Fibroblast of villous mesenchyme (primary cell): Measurements from ENCODE around the gene ASB2. TPM values are rescaled to one million over a fixed set of nuclear protein-coding genes. Genes with fewer than 3 reads are reported as not detected.

Experiments
- DNase-seq: peaks from one replicate; pipeline ENCODE4 v3.0.0-alpha.2; 2010; ENCODE audit warnings: low read depth
- H3K4me3 ChIP-seq: 2 replicates; pipeline ENCODE4 v1.5.1; 2011; ENCODE audit warnings: low read depth, mild to moderate bottlenecking, low read length
- total RNA-seq: library from RNA; depleted of rRNA; stranded (reverse); fragments of >200 nt; gene quantifications from 2 replicates; pipeline ENCODE4 v1.2.3, GENCODE V29; 2012
- TF ChIP-seq, protein P1 (sequence below): IDR thresholded peaks from 2 replicates; pipeline ENCODE4 v1.5.1; 2012; ENCODE audit warnings: low read depth, mild to moderate bottlenecking, low read length; ENCODE audit not compliant: insufficient read depth

ASB2 gene, protein sequence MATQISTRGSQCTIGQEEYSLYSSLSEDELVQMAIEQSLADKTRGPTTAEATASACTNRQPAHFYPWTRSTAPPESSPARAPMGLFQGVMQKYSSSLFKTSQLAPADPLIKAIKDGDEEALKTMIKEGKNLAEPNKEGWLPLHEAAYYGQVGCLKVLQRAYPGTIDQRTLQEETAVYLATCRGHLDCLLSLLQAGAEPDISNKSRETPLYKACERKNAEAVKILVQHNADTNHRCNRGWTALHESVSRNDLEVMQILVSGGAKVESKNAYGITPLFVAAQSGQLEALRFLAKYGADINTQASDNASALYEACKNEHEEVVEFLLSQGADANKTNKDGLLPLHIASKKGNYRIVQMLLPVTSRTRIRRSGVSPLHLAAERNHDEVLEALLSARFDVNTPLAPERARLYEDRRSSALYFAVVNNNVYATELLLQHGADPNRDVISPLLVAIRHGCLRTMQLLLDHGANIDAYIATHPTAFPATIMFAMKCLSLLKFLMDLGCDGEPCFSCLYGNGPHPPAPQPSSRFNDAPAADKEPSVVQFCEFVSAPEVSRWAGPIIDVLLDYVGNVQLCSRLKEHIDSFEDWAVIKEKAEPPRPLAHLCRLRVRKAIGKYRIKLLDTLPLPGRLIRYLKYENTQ
- total RNA-seq, result 0.86 and 1.9 TPM in 2 replicates

DNA sequence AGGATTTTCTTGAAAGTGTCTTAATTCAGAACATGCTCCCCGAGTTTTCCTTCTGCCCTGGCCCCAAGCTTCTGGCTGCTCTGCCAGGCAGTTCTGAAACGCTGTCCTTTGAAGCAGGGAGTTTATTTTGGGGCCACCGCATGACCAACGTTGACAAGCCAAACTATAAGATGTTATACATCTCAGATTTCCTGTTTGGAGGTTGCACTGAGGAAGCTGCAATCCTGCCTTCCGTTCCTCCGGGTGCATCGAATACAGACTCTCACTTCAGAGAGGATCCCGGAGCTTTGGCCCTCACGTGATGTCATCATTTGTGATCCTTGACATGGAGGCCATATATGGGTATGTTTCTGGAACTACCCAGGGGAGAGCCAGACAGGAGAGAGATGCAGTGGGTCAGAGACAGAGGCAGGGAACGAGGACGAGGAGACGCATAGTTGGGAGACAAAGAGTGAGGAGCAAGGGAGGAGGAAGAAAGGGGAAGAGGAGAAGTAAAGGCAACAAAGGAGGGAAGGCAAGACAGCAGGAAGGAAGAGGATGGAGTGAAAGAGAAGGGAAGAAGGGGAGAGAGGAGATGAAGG lies at the start of gene ASB2:
Gene ASB2 (minus strand): TSS at position 94 of the 581 bp plus-strand sequence. CDS start 12,031 bp downstream, outside the sequence.
- TF ChIP-seq, protein P1, sequence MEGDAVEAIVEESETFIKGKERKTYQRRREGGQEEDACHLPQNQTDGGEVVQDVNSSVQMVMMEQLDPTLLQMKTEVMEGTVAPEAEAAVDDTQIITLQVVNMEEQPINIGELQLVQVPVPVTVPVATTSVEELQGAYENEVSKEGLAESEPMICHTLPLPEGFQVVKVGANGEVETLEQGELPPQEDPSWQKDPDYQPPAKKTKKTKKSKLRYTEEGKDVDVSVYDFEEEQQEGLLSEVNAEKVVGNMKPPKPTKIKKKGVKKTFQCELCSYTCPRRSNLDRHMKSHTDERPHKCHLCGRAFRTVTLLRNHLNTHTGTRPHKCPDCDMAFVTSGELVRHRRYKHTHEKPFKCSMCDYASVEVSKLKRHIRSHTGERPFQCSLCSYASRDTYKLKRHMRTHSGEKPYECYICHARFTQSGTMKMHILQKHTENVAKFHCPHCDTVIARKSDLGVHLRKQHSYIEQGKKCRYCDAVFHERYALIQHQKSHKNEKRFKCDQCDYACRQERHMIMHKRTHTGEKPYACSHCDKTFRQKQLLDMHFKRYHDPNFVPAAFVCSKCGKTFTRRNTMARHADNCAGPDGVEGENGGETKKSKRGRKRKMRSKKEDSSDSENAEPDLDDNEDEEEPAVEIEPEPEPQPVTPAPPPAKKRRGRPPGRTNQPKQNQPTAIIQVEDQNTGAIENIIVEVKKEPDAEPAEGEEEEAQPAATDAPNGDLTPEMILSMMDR, result no peak
- H3K4me3 ChIP-seq, result no peak within 1 kb of the TSS
- no peak for DNase-seq

DNA sequence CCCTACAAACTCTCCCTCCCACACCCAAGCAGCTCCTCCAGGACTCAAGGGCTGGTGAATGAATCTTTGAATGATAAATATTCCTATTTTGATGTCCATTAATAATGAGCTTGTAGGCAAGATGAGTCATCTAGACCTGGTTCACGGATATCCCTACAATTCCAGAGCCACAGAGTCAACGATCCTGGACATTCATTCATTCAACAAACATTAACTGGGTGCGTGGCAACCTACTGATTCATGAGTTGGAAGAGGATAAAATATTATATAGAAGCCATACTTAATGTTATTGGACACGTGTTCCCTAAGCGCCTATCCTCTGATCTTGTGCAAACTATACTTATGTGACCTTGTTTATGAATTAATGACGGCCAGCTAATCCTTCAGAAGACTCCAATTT lies 49.4 kb upstream of the ASB2 start:
- TF ChIP-seq, protein P1, result no peak
- peak overlapping the region; percentile 70 for H3K4me3 ChIP-seq
- no peak for DNase-seq

DNA sequence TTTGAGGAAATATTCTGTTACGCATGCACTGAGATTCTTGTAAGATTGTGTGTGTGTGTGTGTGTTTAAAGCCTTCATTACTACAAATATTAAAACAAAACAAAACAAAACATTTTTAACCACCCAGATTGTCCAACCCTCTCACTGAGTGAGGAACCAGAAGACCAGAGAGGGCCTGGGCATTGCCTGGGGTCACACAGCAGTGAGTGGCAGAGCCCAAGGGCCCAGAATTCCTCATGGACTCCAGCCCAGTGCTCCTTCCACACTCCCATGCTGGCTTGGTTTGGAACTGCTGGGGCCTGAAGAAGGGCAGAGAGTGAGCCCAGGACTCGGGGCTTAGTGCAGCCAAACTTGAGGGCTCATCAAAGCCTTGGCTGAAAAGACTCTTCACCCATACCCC lies 48.2 kb upstream of the ASB2 start:
- TF ChIP-seq, protein P1, result no peak
- DNase-seq, result no peak

DNA sequence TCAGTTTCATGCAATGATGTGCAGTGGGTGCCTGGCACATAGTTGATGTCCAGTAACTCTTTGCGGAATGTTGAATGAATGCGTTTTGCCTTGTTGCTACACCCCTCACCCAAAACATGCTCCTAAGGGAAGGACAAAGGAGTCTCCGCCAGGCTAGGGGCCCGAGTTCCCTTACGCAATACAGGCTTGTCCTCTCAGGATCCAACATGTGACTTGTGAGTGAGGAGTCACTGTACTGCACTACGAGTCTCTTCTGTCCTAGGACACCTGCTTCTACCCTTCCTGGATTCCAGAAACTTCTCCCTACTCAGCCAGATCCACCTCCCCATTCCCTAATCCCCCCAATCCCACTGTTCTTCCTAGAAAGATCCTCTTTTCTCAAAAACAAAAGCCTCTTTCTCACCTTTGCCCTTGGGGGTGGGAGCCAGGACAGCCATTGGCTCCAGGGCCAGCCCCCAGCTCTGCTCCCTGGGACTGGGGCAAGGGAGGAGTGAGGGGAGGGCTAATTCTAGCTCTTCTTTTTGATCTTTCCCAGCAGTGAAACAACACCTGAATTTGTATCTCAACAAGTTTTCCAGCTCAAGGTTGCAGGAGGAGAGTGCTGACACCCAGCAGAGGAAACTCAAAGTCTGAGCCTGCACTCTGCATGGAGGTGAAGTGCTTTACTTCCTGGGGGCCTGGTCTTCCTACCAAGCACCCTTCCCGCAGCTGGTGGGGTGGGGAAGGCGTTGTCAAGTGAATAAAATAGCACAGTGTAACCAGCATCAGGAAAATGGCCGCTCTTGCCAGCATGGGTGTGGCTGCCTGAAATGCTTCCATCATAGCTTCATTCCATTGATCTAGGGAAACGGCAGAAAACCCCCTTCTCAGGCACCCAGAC lies 46.4 kb upstream of the ASB2 start:
- no peak overlapping the region for H3K4me3 ChIP-seq
- no peak for DNase-seq
- TF ChIP-seq, protein P1, result no peak

More for the DNA sequence above, 48.2 kb upstream of the ASB2 start:
- H3K4me3 ChIP-seq, result no peak overlapping the region

DNA sequence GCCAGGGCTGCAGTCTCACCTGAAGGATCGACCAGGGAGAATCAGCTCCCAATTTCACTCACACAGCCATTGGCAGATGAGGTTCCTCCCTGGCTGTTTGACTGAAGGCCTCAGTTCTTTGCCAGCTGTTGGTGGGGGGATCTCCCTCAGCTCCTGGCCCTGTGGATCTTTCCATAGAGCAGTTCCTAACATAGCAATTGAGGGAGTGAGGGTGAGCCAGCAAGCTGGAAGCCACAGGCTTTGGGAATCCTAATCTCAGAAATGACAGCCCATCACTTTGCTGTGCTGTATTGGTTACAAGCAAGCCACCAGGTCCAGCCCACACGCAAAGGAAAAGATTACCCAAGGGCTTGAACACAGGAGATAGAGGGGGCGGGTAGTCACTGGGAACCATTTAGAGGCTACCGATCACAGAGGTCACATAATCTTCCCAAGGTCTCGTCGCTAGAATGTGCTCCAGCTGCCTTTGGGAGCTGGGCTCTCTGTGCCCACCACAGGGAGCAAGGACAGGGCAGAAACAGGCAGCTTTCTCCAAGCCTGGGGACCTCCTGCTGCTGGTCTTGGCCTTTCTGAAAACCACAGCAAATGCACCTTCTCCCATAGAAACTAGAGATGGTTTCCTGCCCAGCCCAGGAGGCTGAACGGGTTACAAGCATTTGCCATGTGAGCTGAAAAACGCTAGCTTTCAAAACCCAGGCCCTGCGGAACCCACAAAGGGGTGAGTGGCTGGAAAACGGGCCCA lies 45.2 kb upstream of the ASB2 start:
- TF ChIP-seq, protein P1, result no peak
- no peak overlapping the region for H3K4me3 ChIP-seq
- DNase-seq, result no peak

DNA sequence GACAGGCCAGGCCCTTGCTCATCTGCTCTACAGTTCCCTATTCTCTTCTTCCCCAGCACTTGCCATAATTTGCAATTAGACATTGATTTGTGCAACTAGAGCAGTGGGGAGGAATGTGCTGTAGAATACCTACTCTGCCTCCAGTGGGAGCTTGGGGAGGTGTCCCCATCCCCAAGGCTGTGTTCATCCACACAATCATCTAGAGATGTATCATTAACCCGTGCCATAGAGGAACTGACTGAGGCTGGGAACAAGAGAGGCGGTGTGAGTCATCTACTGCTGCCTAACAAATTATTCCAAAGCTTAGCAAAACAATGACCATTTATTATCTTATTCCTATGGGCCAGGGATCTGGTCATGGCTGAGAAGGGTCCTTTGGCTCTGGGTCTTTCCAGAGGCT lies 44.6 kb upstream of the ASB2 start:
- no peak overlapping the region for H3K4me3 ChIP-seq
- no peak for DNase-seq
- TF ChIP-seq, protein P1, result no peak
